Liver (tissue), 3 donors: ENCODE data around the gene CACNA1C.

Experiments used
- FOXA1 ChIP-seq: IDR thresholded peaks from 2 replicates; pipeline ENCODE4 v1.6.1; 2016; ENCODE audit warnings: antibody characterized with exemption
- GABPA ChIP-seq, 2 donors: IDR thresholded peaks in 1 of 2; conservative IDR thresholded peaks in 1 of 2; 2 replicates each; pipeline ENCODE4 v1.6.1; 2016; ENCODE audit warnings: antibody characterized with exemption in 2 of 2, mild to moderate bottlenecking in 1 of 2, moderate library complexity in 1 of 2
- HNF4A ChIP-seq, 2 donors: conservative IDR thresholded peaks; 2 replicates each; pipeline ENCODE4 v1.6.1; 2016; ENCODE audit warnings: antibody characterized with exemption in 2 of 2, mild to moderate bottlenecking in 2 of 2
- JUND ChIP-seq, 2 donors: IDR thresholded peaks; 2 replicates each; pipeline ENCODE4 v1.6.1; 2016; ENCODE audit warnings: antibody characterized with exemption in 2 of 2
- RXRA ChIP-seq, 2 donors: IDR thresholded peaks; 2 replicates each; pipeline ENCODE4 v1.6.1; 2017 to 2018; ENCODE audit warnings: antibody characterized with exemption in 2 of 2, mild to moderate bottlenecking in 1 of 2
- SP1 ChIP-seq: IDR thresholded peaks from 2 replicates; pipeline ENCODE4 v1.6.1; 2018; ENCODE audit warnings: antibody characterized with exemption, mild to moderate bottlenecking
- TAF1 ChIP-seq: conservative IDR thresholded peaks from 2 replicates; pipeline ENCODE4 v1.6.1; 2016; ENCODE audit warnings: antibody characterized with exemption, mild to moderate bottlenecking
- YY1 ChIP-seq: IDR thresholded peaks from 2 replicates; pipeline ENCODE4 v1.6.1; 2016; ENCODE audit warnings: antibody characterized with exemption, mild to moderate bottlenecking
- TF ChIP-seq, protein P1 (sequence below): fragments of 150-350 bp; IDR thresholded peaks from 2 replicates; pipeline ENCODE4 v1.5.1; 2017; ENCODE audit warnings: improper control_type of control experiment, low read depth, low read length; ENCODE audit not compliant: missing input control
- TF ChIP-seq, protein P2 (sequence below): IDR thresholded peaks from 2 replicates; pipeline ENCODE4 v1.6.1; 2016; ENCODE audit warnings: antibody characterized with exemption
- TF ChIP-seq, protein P3 (sequence below): IDR thresholded peaks from 2 replicates; pipeline ENCODE4 v1.6.1; 2016; ENCODE audit warnings: antibody characterized with exemption
- TF ChIP-seq, protein P4 (sequence below): IDR thresholded peaks from 2 replicates; pipeline ENCODE4 v1.6.1; 2016; ENCODE audit warnings: antibody characterized with exemption
- donor health status: healthy.
- donor health status: healthy.

DNA sequence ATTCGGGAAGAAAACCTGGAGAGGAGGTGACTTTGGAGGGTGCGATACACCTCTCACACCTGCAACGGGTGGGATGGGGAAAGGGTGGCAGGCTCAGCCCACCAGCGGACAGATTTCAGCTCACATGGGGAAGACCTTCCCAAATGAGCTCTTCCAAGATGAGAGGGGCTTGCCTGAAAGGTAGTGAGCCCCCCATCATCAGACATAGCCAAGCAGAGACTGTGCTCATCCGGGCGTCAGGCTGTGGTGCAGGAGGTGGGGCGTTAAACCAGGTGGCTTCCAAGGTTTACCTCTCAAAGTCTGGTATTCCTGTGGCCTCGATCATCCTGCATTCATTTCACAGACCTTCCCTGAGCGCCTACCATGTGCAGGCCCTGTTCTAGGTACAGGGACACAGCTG, 636.6 kb downstream of the CACNA1C start:
- TF ChIP-seq TAF1 (no peak), FOXA1 (no peak), SP1 (no peak), GABPA (IDR thresholded peaks at IDR 0.05 in 1 of 2, conservative IDR thresholded peaks at IDR 0.05 in 1 of 2) (no peak), JUND (IDR thresholded peaks at IDR 0.05) (no peak), YY1 (no peak), HNF4A (conservative IDR thresholded peaks at IDR 0.05) (no peak), RXRA (IDR thresholded peaks at IDR 0.05) (no peak)
- TF ChIP-seq, protein P1, sequence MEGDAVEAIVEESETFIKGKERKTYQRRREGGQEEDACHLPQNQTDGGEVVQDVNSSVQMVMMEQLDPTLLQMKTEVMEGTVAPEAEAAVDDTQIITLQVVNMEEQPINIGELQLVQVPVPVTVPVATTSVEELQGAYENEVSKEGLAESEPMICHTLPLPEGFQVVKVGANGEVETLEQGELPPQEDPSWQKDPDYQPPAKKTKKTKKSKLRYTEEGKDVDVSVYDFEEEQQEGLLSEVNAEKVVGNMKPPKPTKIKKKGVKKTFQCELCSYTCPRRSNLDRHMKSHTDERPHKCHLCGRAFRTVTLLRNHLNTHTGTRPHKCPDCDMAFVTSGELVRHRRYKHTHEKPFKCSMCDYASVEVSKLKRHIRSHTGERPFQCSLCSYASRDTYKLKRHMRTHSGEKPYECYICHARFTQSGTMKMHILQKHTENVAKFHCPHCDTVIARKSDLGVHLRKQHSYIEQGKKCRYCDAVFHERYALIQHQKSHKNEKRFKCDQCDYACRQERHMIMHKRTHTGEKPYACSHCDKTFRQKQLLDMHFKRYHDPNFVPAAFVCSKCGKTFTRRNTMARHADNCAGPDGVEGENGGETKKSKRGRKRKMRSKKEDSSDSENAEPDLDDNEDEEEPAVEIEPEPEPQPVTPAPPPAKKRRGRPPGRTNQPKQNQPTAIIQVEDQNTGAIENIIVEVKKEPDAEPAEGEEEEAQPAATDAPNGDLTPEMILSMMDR: no peak
- TF ChIP-seq, protein P2, sequence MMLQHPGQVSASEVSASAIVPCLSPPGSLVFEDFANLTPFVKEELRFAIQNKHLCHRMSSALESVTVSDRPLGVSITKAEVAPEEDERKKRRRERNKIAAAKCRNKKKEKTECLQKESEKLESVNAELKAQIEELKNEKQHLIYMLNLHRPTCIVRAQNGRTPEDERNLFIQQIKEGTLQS: no peak
- TF ChIP-seq, protein P3, sequence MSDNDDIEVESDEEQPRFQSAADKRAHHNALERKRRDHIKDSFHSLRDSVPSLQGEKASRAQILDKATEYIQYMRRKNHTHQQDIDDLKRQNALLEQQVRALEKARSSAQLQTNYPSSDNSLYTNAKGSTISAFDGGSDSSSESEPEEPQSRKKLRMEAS: no peak
- TF ChIP-seq, protein P4, sequence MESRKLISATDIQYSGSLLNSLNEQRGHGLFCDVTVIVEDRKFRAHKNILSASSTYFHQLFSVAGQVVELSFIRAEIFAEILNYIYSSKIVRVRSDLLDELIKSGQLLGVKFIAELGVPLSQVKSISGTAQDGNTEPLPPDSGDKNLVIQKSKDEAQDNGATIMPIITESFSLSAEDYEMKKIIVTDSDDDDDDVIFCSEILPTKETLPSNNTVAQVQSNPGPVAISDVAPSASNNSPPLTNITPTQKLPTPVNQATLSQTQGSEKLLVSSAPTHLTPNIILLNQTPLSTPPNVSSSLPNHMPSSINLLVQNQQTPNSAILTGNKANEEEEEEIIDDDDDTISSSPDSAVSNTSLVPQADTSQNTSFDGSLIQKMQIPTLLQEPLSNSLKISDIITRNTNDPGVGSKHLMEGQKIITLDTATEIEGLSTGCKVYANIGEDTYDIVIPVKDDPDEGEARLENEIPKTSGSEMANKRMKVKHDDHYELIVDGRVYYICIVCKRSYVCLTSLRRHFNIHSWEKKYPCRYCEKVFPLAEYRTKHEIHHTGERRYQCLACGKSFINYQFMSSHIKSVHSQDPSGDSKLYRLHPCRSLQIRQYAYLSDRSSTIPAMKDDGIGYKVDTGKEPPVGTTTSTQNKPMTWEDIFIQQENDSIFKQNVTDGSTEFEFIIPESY: no peak
